ENCODE measurements around the gene IRX2. TPM values are rescaled to one million over a fixed set of nuclear protein-coding genes. Genes with fewer than 3 reads are reported as not detected.

The IRX2 gene
- total RNA-seq, 2 donors from 2014 or later = 0.83 TPM; not detected in 1

DNA sequence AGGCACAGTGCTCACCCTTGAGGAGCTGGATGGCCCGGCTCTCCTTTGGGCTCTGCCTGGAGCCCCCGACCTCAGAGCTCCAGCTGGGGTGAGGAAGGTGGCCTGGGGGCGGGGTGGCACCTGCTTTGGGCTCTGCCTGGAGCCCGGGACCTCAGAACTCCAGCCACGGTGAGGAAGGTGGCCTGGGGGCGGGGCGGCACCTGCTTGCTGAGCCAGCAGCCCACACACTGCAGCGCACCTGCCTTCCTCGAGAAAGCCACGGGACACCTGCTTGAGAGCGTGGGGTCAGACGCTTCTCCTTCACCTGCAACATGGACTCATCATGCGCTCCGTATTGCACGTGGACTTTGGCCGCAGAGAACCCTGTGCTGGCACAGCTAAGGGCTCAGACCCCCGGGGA, 51.8 kb downstream of the IRX2 start:
- H3K27ac ChIP-seq = no peak overlapping the region
- no peaks in the 10 kb centered on the region for H3K36me3 ChIP-seq
- H3K4me3 ChIP-seq = no peak overlapping the region
- DNase-seq (ENCODE audit: low spot score) = no peak
- no peak for TF ChIP-seq CTCF (IDR thresholded peaks at IDR 0.05)
- no peaks in the 10 kb centered on the region for H3K27me3 ChIP-seq
- no peaks in the 10 kb centered on the region for H3K4me1 ChIP-seq
- H3K9me3 ChIP-seq = peaks cover 0 to under 1% of the 10 kb centered on the region in 2 donors

DNA sequence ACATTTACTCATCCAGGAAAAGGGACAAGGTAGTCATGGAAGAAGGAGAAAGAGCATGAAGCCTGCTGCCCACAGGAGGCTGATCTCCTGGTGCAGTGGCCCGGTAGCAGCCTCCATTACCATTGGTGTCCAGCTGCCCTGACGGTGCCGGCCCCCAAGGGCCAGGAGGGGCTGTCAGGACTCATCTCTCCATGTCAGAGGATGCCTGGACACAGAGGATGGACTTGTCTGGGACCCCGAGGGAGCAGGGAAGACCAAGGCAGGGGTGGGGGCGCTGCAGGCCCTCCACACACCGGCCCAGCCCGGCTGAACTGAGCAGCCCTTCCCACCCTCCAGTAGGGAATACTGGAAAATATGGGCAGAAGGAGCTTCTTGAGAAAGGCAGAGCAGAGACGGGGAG, 52.2 kb downstream of the IRX2 start:
- H3K9me3 ChIP-seq = peaks cover 0 to 3% of the 10 kb centered on the region in 2 donors
- no peak overlapping the region for H3K4me3 ChIP-seq
- TF ChIP-seq CTCF (IDR thresholded peaks at IDR 0.05) = no peak
- no peaks in the 10 kb centered on the region for H3K36me3 ChIP-seq
- no peaks in the 10 kb centered on the region for H3K4me1 ChIP-seq
- no peak overlapping the region for H3K27ac ChIP-seq
- H3K27me3 ChIP-seq = no peaks in the 10 kb centered on the region
- DNase-seq (ENCODE audit: low spot score) = no peak

DNA sequence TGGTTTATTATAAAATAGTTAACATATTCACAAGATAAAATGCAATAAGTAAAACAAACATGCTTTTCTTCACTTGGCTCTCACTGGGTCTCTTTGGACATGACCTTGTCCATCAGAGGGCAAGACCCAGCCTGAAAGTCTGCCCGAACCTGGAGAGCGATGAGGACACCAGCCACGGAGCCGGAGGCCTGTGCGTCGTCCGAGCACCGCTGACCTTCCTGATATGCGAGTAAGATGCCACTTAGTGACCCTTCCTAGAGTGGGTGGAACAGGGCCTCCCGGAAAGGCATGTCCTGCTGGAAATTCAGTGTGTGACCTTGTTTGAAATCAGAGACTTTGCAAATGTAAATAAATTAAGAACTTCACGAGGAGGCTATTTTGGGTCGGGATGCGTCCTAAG, 52.9 kb downstream of the IRX2 start:
- peaks cover 0 to 3% of the 10 kb centered on the region in 2 donors for H3K9me3 ChIP-seq
- no peaks in the 10 kb centered on the region for H3K4me1 ChIP-seq
- H3K36me3 ChIP-seq = no peaks in the 10 kb centered on the region
- H3K4me3 ChIP-seq = no peak overlapping the region
- no peaks in the 10 kb centered on the region for H3K27me3 ChIP-seq
- no peak overlapping the region for H3K27ac ChIP-seq
- DNase-seq (ENCODE audit: low spot score) = no peak
- TF ChIP-seq CTCF (IDR thresholded peaks at IDR 0.05) = no peak

GRCh38 chr5:2697446-2698200, 53.9 kb downstream of the IRX2 start:
- H3K4me3 ChIP-seq = no peak overlapping the region
- no peaks in the 10 kb centered on the region for H3K36me3 ChIP-seq
- DNase-seq (ENCODE audit: low spot score) = no peak
- H3K27ac ChIP-seq = no peak overlapping the region
- no peak for TF ChIP-seq CTCF (IDR thresholded peaks at IDR 0.05)
- peaks cover 0 to 3% of the 10 kb centered on the region in 2 donors for H3K9me3 ChIP-seq
- no peaks in the 10 kb centered on the region for H3K27me3 ChIP-seq
- no peaks in the 10 kb centered on the region for H3K4me1 ChIP-seq

GRCh38 chr5:2697041-2697440, 54.4 kb downstream of the IRX2 start:
- Histone ChIP-seq H3K27me3 (no peaks in the 10 kb centered on the region), H3K27ac (no peak overlapping the region), H3K9me3 (peaks cover 0 to 3% of the 10 kb centered on the region in 2 donors), H3K4me3 (no peak overlapping the region), H3K36me3 (no peaks in the 10 kb centered on the region), H3K4me1 (no peaks in the 10 kb centered on the region)
- TF ChIP-seq CTCF (IDR thresholded peaks at IDR 0.05) = no peak
- no peak for DNase-seq (ENCODE audit: low spot score)

Data from right atrium auricular region (tissue), 2 donors.